ENCODE results near the gene MGRN1. TPM values are rescaled to one million over a fixed set of nuclear protein-coding genes. Genes with fewer than 3 reads are reported as not detected.

MGRN1 gene
- total RNA-seq, 2 donors from 2014 or later = 35.6 to 47.4 TPM

- no peaks in the 10 kb centered on the region for H3K9me3 ChIP-seq
- DNase-seq (ENCODE audit: low spot score) = no peak
- peaks cover 0 to 35% of the 10 kb centered on the region in 2 donors for H3K4me1 ChIP-seq
- H3K36me3 ChIP-seq = peaks cover 31% of the 10 kb centered on the region
- no peak overlapping the region for H3K4me3 ChIP-seq
- TF ChIP-seq CTCF (IDR thresholded peaks at IDR 0.05) = no peak
- no peaks in the 10 kb centered on the region for H3K27me3 ChIP-seq
- peak overlapping the region; percentile 80 to 94 for H3K27ac ChIP-seq
Observed at GRCh38 chr16:4678596-4678995, 54.0 kb downstream of the MGRN1 start.

GRCh38 chr16:4679156-4679849 lies 54.7 kb downstream of the MGRN1 start:
- peak overlapping the region; percentile 80 to 94 for H3K27ac ChIP-seq
- peaks cover 31% of the 10 kb centered on the region for H3K36me3 ChIP-seq
- no peak for DNase-seq (ENCODE audit: low spot score)
- peak overlapping the region in 1 of 2 donors; percentile 21 for H3K4me3 ChIP-seq
- no peak for TF ChIP-seq CTCF (IDR thresholded peaks at IDR 0.05)
- no peaks in the 10 kb centered on the region for H3K9me3 ChIP-seq
- peaks cover 0 to 35% of the 10 kb centered on the region in 2 donors for H3K4me1 ChIP-seq
- no peaks in the 10 kb centered on the region for H3K27me3 ChIP-seq

GRCh38 chr16:4679850-4680636 lies 55.4 kb downstream of the MGRN1 start:
- Histone ChIP-seq H3K4me3 (peak overlapping the region; percentile 4 to 21), H3K4me1 (peaks cover 0 to 35% of the 10 kb centered on the region in 2 donors), H3K9me3 (no peaks in the 10 kb centered on the region), H3K36me3 (peaks cover 34% of the 10 kb centered on the region), H3K27ac (peak overlapping the region; percentile 80 to 94), H3K27me3 (no peaks in the 10 kb centered on the region)
- DNase-seq (ENCODE audit: low spot score) = peak; percentile 74
- no peak for TF ChIP-seq CTCF (IDR thresholded peaks at IDR 0.05)

- no peak for TF ChIP-seq CTCF (IDR thresholded peaks at IDR 0.05)
- no peaks in the 10 kb centered on the region for H3K9me3 ChIP-seq
- no peak for DNase-seq (ENCODE audit: low spot score)
- peak overlapping the region; percentile 4 to 21 for H3K4me3 ChIP-seq
- peak overlapping the region; percentile 80 to 94 for H3K27ac ChIP-seq
- H3K4me1 ChIP-seq = peaks cover 0 to 35% of the 10 kb centered on the region in 2 donors
- H3K27me3 ChIP-seq = no peaks in the 10 kb centered on the region
- peaks cover 42% of the 10 kb centered on the region for H3K36me3 ChIP-seq
Observed at GRCh38 chr16:4680673-4681470, 56.2 kb downstream of the MGRN1 start.

- H3K27me3 ChIP-seq = no peaks in the 10 kb centered on the region
- no peaks in the 10 kb centered on the region for H3K9me3 ChIP-seq
- no peak overlapping the region for H3K4me3 ChIP-seq
- DNase-seq (ENCODE audit: low spot score) = no peak
- peaks cover 0 to 29% of the 10 kb centered on the region in 2 donors for H3K4me1 ChIP-seq
- peaks cover 49% of the 10 kb centered on the region for H3K36me3 ChIP-seq
- H3K27ac ChIP-seq = peak overlapping the region; percentile 80 to 94
- no peak for TF ChIP-seq CTCF (IDR thresholded peaks at IDR 0.05)
Observed at GRCh38 chr16:4681471-4682083, 57.0 kb downstream of the MGRN1 start.

All from right atrium auricular region (tissue), 2 donors.